Panc1 (cell line): ENCODE measurements around the gene UBE2E1. TPM values are rescaled to one million over a fixed set of nuclear protein-coding genes. Genes with fewer than 3 reads are reported as not detected.

Experiments
- ATAC-seq: fragments of 200-7000 bp; cut with Tn5 transposase; 2 replicates; pipeline ENCODE4 v1.9.1; 2020; ENCODE audit warnings: mild to moderate bottlenecking, moderate library complexity
- BruUV-seq: library from RNA; stranded (reverse); fragments of 400-500 nt; replicated peaks from 2 replicates; lab custom pipeline; 2021; lab: Mats Ljungman, UMichigan
- CTCF ChIA-PET: fragments of 300-600 bp; sonication (Branson Sonifier 250); formaldehyde crosslinking; loops from one replicate; lab custom pipeline; 2022; ENCODE audit warnings: antibody characterized with exemption; lab: Charles Lee
- POLR2A ChIA-PET: fragments of 300-600 bp; sonication (Branson Sonifier 250); formaldehyde crosslinking; loops from one replicate; lab custom pipeline; 2022; ENCODE audit warnings: antibody characterized with exemption; lab: Charles Lee
- DNase-seq: peaks from one replicate; pipeline ENCODE4 v3.0.0-alpha.2; 2010; ENCODE audit warnings: low read depth, low spot score
- H3K27ac ChIP-seq: 2 replicates; pipeline ENCODE4 v1.5.1; 2011; ENCODE audit warnings: mild to moderate bottlenecking, low read length, inconsistent platforms
- H3K27me3 ChIP-seq: fragments of 200-500 bp; sonication (Bioruptor generic); 2 replicates; pipeline ENCODE4 v1.6.0; 2014; ENCODE audit warnings: low read length, inconsistent platforms; ENCODE audit not compliant: control insufficient read depth, insufficient read depth
- H3K36me3 ChIP-seq: fragments of 200-500 bp; sonication (Bioruptor generic); 2 replicates; pipeline ENCODE4 v1.5.1; 2014; ENCODE audit warnings: inconsistent platforms, mild to moderate bottlenecking, low read length, moderate library complexity; ENCODE audit not compliant: control insufficient read depth, insufficient read depth
- H3K4me1 ChIP-seq: 2 replicates; pipeline ENCODE4 v1.5.1; 2011; ENCODE audit warnings: inconsistent platforms, mild to moderate bottlenecking, low read length, moderate library complexity; ENCODE audit not compliant: control insufficient read depth, insufficient read depth
- H3K4me3 ChIP-seq, 2 experiments: 2 replicates each; pipeline ENCODE4 v1.5.1; 2011 to 2012; ENCODE audit warnings: low read depth in 2 of 2, low read length in 2 of 2, mild to moderate bottlenecking in 2 of 2, inconsistent platforms in 1 of 2, moderate library complexity in 1 of 2
- H3K9me3 ChIP-seq: fragments of 200-500 bp; sonication (Bioruptor generic); 2 replicates; pipeline ENCODE4 v1.5.1; 2014; ENCODE audit warnings: low read depth, mild to moderate bottlenecking, inconsistent platforms, low read length, moderate library complexity; ENCODE audit not compliant: control insufficient read depth, insufficient read depth
- POLR2AphosphoS5 ChIP-seq: IDR thresholded peaks from 2 replicates; pipeline ENCODE4 v1.6.1; 2012; ENCODE audit warnings: mild to moderate bottlenecking, low read depth, low read length, moderate library complexity
- REST ChIP-seq, 2 experiments: IDR thresholded peaks; 2 replicates each; pipeline ENCODE4 v1.6.1; 2011 to 2012; ENCODE audit warnings: low read depth in 2 of 2, control low read depth in 1 of 2, low read length in 1 of 2, mild to moderate bottlenecking in 1 of 2, moderate library complexity in 1 of 2; ENCODE audit not compliant: insufficient read depth in 1 of 2
- SIN3A ChIP-seq: IDR thresholded peaks from 2 replicates; pipeline ENCODE4 v1.6.1; 2012; ENCODE audit warnings: low read depth, mild to moderate bottlenecking, low read length, moderate library complexity, borderline replicate concordance; ENCODE audit not compliant: insufficient read depth
- TCF7L2 ChIP-seq: IDR thresholded peaks from 2 replicates; pipeline ENCODE4 v1.6.1; 2011; ENCODE audit warnings: mild to moderate bottlenecking, low read depth, low read length, inconsistent platforms
- in situ Hi-C: cut with HindIII; loops from 2 replicates; pipeline ENCODE4 v1.10.0; 2016; ENCODE audit warnings: low sequenced_read_pairs, low pct_unique_long_range_greater_than_20kb
- intact Hi-C: fragments of 100-400 bp; cut with micrococcal nuclease; formaldehyde crosslinking; loops from one replicate; pipeline ENCODE4 v1.10.0; 2022; ENCODE audit not compliant: unreplicated experiment
- total RNA-seq: library from RNA; stranded (reverse); gene quantifications from one replicate; pipeline ENCODE4 v1.2.1, GENCODE V29; 2021; ENCODE audit not compliant: unreplicated experiment
- TF ChIP-seq, protein P1 (sequence below): fragments of 450-650 bp; IDR thresholded peaks from 2 replicates; pipeline ENCODE4 v1.5.1; 2017; ENCODE audit warnings: mild to moderate bottlenecking

UBE2E1 gene
- total RNA-seq, 1 experiment from 2014 or later, result 127 TPM

DNA sequence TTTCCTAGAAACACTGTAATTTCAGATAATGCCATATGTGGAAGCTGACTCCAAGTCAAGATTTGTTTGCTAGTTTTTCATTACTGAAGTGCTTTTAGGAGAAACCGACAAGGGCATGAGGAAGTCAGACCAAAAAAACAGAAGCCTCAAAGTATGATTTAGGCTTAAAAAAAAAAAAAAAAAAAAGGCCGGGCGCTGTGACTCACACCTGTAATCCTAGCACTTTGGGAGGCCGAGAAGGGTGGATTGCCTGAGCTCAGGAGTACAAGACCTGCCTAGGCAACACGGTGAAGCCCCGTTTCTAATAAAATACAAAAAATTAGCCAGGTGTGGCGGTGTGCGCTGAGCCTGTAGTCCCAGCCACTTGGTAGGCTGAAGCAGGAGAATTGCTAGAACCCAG is 122.8 kb downstream of the UBE2E1 start:
- no TSS peak for BruUV-seq
- ATAC-seq, result no peak
- in situ Hi-C loops, result no loop called here
- intact Hi-C loops, result no loop called here
- TF ChIP-seq POLR2AphosphoS5, result no peak
- no peaks in the 10 kb centered on the region for H3K36me3 ChIP-seq
- H3K27me3 ChIP-seq, result no peaks in the 10 kb centered on the region
- no peak overlapping the region for H3K27ac ChIP-seq
- H3K9me3 ChIP-seq, result no peaks in the 10 kb centered on the region
- ChIA-PET CTCF (no interaction called here), POLR2A (interaction anchor here (0.7 kb wide), 1 partner anchor 10 kb away, joined by 13 read pairs; no protein-coding TSS in a partner anchor)
- no peaks in the 10 kb centered on the region for H3K4me1 ChIP-seq
- DNase-seq, result no peak
- no peak overlapping the region for H3K4me3 ChIP-seq

- CTCF ChIA-PET, result no interaction called here
- no peak for ATAC-seq
Measured at GRCh38 chr3:23931597-23931996, 125.8 kb downstream of the UBE2E1 start.

DNA sequence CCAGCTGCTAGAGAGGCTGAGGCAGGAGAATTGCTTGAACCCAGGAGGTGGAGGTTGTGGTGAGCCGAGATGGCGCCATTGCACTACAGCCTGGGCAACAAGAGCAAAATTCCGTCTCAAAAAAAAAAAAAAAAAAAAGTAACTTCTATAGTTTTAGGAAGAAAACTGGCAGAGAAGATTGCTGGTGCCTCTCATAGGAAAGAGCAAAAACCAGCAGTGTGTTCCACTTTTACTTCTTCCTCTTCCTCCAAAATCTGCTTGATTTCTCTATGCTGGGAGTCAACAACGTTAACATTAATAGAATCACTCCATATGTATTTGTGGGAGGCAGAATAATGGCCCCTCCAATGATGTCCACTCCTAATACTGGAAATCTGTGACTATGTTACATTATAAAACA is 126.8 kb downstream of the UBE2E1 start:
- ChIA-PET POLR2A (no interaction called here), CTCF (no interaction called here)
- no peak for ATAC-seq

More at GRCh38 chr3:23931597-23931996, 125.8 kb downstream of the UBE2E1 start:
- no peak overlapping the region for H3K4me3 ChIP-seq
- DNase-seq, result no peak
- no peaks in the 10 kb centered on the region for H3K36me3 ChIP-seq
- H3K27ac ChIP-seq, result no peak overlapping the region
- intact Hi-C loops, result no loop called here
- TF ChIP-seq TCF7L2 (no peak), SIN3A (no peak), POLR2AphosphoS5 (no peak), REST (IDR thresholded peaks at IDR 0.05; ENCODE audit: insufficient read depth in 1 of 2, low read depth in 2 of 2, low read length in 1 of 2) (no peak)
- H3K9me3 ChIP-seq, result no peaks in the 10 kb centered on the region
- BruUV-seq, result no TSS peak
- H3K4me1 ChIP-seq, result no peaks in the 10 kb centered on the region
- POLR2A ChIA-PET, result no interaction called here
- in situ Hi-C loops, result no loop called here
- H3K27me3 ChIP-seq, result no peaks in the 10 kb centered on the region

More for the DNA sequence above, 126.8 kb downstream of the UBE2E1 start:
- intact Hi-C loops (no loop called here), in situ Hi-C loops (no loop called here)
- no peaks in the 10 kb centered on the region for H3K27me3 ChIP-seq
- H3K4me3 ChIP-seq, result no peak overlapping the region
- DNase-seq, result no peak
- H3K9me3 ChIP-seq, result no peaks in the 10 kb centered on the region
- no peaks in the 10 kb centered on the region for H3K4me1 ChIP-seq
- no TSS peak for BruUV-seq
- H3K27ac ChIP-seq, result no peak overlapping the region
- no peaks in the 10 kb centered on the region for H3K36me3 ChIP-seq
- TF ChIP-seq, protein P1, sequence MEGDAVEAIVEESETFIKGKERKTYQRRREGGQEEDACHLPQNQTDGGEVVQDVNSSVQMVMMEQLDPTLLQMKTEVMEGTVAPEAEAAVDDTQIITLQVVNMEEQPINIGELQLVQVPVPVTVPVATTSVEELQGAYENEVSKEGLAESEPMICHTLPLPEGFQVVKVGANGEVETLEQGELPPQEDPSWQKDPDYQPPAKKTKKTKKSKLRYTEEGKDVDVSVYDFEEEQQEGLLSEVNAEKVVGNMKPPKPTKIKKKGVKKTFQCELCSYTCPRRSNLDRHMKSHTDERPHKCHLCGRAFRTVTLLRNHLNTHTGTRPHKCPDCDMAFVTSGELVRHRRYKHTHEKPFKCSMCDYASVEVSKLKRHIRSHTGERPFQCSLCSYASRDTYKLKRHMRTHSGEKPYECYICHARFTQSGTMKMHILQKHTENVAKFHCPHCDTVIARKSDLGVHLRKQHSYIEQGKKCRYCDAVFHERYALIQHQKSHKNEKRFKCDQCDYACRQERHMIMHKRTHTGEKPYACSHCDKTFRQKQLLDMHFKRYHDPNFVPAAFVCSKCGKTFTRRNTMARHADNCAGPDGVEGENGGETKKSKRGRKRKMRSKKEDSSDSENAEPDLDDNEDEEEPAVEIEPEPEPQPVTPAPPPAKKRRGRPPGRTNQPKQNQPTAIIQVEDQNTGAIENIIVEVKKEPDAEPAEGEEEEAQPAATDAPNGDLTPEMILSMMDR, result no peak
- TF ChIP-seq POLR2AphosphoS5 (no peak), SIN3A (no peak), TCF7L2 (no peak), REST (IDR thresholded peaks at IDR 0.05; ENCODE audit: insufficient read depth in 1 of 2, low read depth in 2 of 2, low read length in 1 of 2) (no peak)
